Measurements from ENCODE around the gene TP73. TPM values are rescaled to one million over a fixed set of nuclear protein-coding genes. Genes with fewer than 3 reads are reported as not detected.

Gene TP73
- total RNA-seq, 1 donor from 2014 or later: not detected

- H3K27me3 ChIP-seq (ENCODE audit: control insufficient read depth in 3 of 3, insufficient read depth in 3 of 3, low read length in 3 of 3): no peaks in the 10 kb centered on the region
- peaks cover 21 to 45% (median 34%) of the 10 kb centered on the region in 3 donors for H3K4me1 ChIP-seq (ENCODE audit: control insufficient read depth in 3 of 3, insufficient read depth in 3 of 3, low read length in 3 of 3)
- no peak overlapping the region for H3K27ac ChIP-seq (ENCODE audit: low read depth, low read length)
- no peak overlapping the region for H3K4me3 ChIP-seq (ENCODE audit: low read length in 3 of 3)
- no peaks in the 10 kb centered on the region for H3K9me3 ChIP-seq (ENCODE audit: control insufficient read depth in 3 of 3, low read length in 3 of 3)
- peak overlapping the region in 2 of 3 donors; percentile 14 to 33 for H3K9ac ChIP-seq (ENCODE audit: low read depth in 1 of 3, low read length in 3 of 3)
- H3K36me3 ChIP-seq (ENCODE audit: control insufficient read depth in 3 of 3, insufficient read depth in 3 of 3, low read length in 3 of 3): peaks cover 16 to 21% (median 18%) of the 10 kb centered on the region in 3 donors
Measured at GRCh38 chr1:3775490-3776230, 123.3 kb downstream of the TP73 start.

- Histone ChIP-seq H3K36me3 (ENCODE audit: control insufficient read depth in 3 of 3, insufficient read depth in 3 of 3, low read length in 3 of 3) (peaks cover 22 to 26% (median 25%) of the 10 kb centered on the region in 3 donors), H3K9ac (ENCODE audit: low read depth in 1 of 3, low read length in 3 of 3) (peak overlapping the region in 2 of 3 donors; percentile 14 to 33), H3K9me3 (ENCODE audit: control insufficient read depth in 3 of 3, low read length in 3 of 3) (no peaks in the 10 kb centered on the region), H3K4me1 (ENCODE audit: control insufficient read depth in 3 of 3, insufficient read depth in 3 of 3, low read length in 3 of 3) (peaks cover 21 to 43% (median 31%) of the 10 kb centered on the region in 3 donors), H3K27ac (ENCODE audit: low read depth, low read length) (no peak overlapping the region), H3K27me3 (ENCODE audit: control insufficient read depth in 3 of 3, insufficient read depth in 3 of 3, low read length in 3 of 3) (no peaks in the 10 kb centered on the region), H3K4me3 (ENCODE audit: low read length in 3 of 3) (no peak overlapping the region)
Measured at GRCh38 chr1:3776231-3776961, 124.1 kb downstream of the TP73 start.

GRCh38 chr1:3777078-3777547 is 124.8 kb downstream of the TP73 start:
- Histone ChIP-seq H3K36me3 (ENCODE audit: control insufficient read depth in 3 of 3, insufficient read depth in 3 of 3, low read length in 3 of 3) (peaks cover 29 to 34% (median 30%) of the 10 kb centered on the region in 3 donors), H3K27ac (ENCODE audit: low read depth, low read length) (no peak overlapping the region), H3K4me1 (ENCODE audit: control insufficient read depth in 3 of 3, insufficient read depth in 3 of 3, low read length in 3 of 3) (peaks cover 15 to 37% (median 24%) of the 10 kb centered on the region in 3 donors), H3K9ac (ENCODE audit: low read depth in 1 of 3, low read length in 3 of 3) (peak overlapping the region in 1 of 3 donors; percentile 33), H3K27me3 (ENCODE audit: control insufficient read depth in 3 of 3, insufficient read depth in 3 of 3, low read length in 3 of 3) (no peaks in the 10 kb centered on the region), H3K4me3 (ENCODE audit: low read length in 3 of 3) (no peak overlapping the region), H3K9me3 (ENCODE audit: control insufficient read depth in 3 of 3, low read length in 3 of 3) (no peaks in the 10 kb centered on the region)

- Histone ChIP-seq H3K4me1 (ENCODE audit: control insufficient read depth in 3 of 3, insufficient read depth in 3 of 3, low read length in 3 of 3) (peaks cover 15 to 34% (median 23%) of the 10 kb centered on the region in 3 donors), H3K9ac (ENCODE audit: low read depth in 1 of 3, low read length in 3 of 3) (peak overlapping the region in 1 of 3 donors; percentile 16), H3K27me3 (ENCODE audit: control insufficient read depth in 3 of 3, insufficient read depth in 3 of 3, low read length in 3 of 3) (no peaks in the 10 kb centered on the region), H3K36me3 (ENCODE audit: control insufficient read depth in 3 of 3, insufficient read depth in 3 of 3, low read length in 3 of 3) (peaks cover 36 to 42% (median 37%) of the 10 kb centered on the region in 3 donors), H3K27ac (ENCODE audit: low read depth, low read length) (no peak overlapping the region), H3K9me3 (ENCODE audit: control insufficient read depth in 3 of 3, low read length in 3 of 3) (no peaks in the 10 kb centered on the region), H3K4me3 (ENCODE audit: low read length in 3 of 3) (no peak overlapping the region)
Measured at GRCh38 chr1:3777647-3778589, 125.6 kb downstream of the TP73 start.

- no peaks in the 10 kb centered on the region for H3K9me3 ChIP-seq (ENCODE audit: control insufficient read depth in 3 of 3, low read length in 3 of 3)
- no peak overlapping the region for H3K4me3 ChIP-seq (ENCODE audit: low read length in 3 of 3)
- H3K36me3 ChIP-seq (ENCODE audit: control insufficient read depth in 3 of 3, insufficient read depth in 3 of 3, low read length in 3 of 3): peaks cover 42 to 49% (median 42%) of the 10 kb centered on the region in 3 donors
- no peaks in the 10 kb centered on the region for H3K27me3 ChIP-seq (ENCODE audit: control insufficient read depth in 3 of 3, insufficient read depth in 3 of 3, low read length in 3 of 3)
- peak overlapping the region in 1 of 3 donors; percentile 40 for H3K9ac ChIP-seq (ENCODE audit: low read depth in 1 of 3, low read length in 3 of 3)
- H3K27ac ChIP-seq (ENCODE audit: low read depth, low read length): no peak overlapping the region
- H3K4me1 ChIP-seq (ENCODE audit: control insufficient read depth in 3 of 3, insufficient read depth in 3 of 3, low read length in 3 of 3): peaks cover 15 to 26% (median 20%) of the 10 kb centered on the region in 3 donors
Measured at GRCh38 chr1:3778590-3779264, 126.4 kb downstream of the TP73 start.

GRCh38 chr1:3779265-3779911 is 127.1 kb downstream of the TP73 start:
- Histone ChIP-seq H3K4me3 (ENCODE audit: low read length in 3 of 3) (no peak overlapping the region), H3K27me3 (ENCODE audit: control insufficient read depth in 3 of 3, insufficient read depth in 3 of 3, low read length in 3 of 3) (no peaks in the 10 kb centered on the region), H3K36me3 (ENCODE audit: control insufficient read depth in 3 of 3, insufficient read depth in 3 of 3, low read length in 3 of 3) (peaks cover 48 to 56% (median 48%) of the 10 kb centered on the region in 3 donors), H3K4me1 (ENCODE audit: control insufficient read depth in 3 of 3, insufficient read depth in 3 of 3, low read length in 3 of 3) (peaks cover 15 to 25% (median 20%) of the 10 kb centered on the region in 3 donors), H3K9me3 (ENCODE audit: control insufficient read depth in 3 of 3, low read length in 3 of 3) (no peaks in the 10 kb centered on the region), H3K9ac (ENCODE audit: low read depth in 1 of 3, low read length in 3 of 3) (peak overlapping the region in 1 of 3 donors; percentile 40), H3K27ac (ENCODE audit: low read depth, low read length) (no peak overlapping the region)

GRCh38 chr1:3779912-3780416 is 127.6 kb downstream of the TP73 start:
- Histone ChIP-seq H3K27ac (ENCODE audit: low read depth, low read length) (no peak overlapping the region), H3K4me1 (ENCODE audit: control insufficient read depth in 3 of 3, insufficient read depth in 3 of 3, low read length in 3 of 3) (peaks cover 15 to 24% (median 20%) of the 10 kb centered on the region in 3 donors), H3K4me3 (ENCODE audit: low read length in 3 of 3) (no peak overlapping the region), H3K9me3 (ENCODE audit: control insufficient read depth in 3 of 3, low read length in 3 of 3) (no peaks in the 10 kb centered on the region), H3K27me3 (ENCODE audit: control insufficient read depth in 3 of 3, insufficient read depth in 3 of 3, low read length in 3 of 3) (no peaks in the 10 kb centered on the region), H3K9ac (ENCODE audit: low read depth in 1 of 3, low read length in 3 of 3) (no peak overlapping the region), H3K36me3 (ENCODE audit: control insufficient read depth in 3 of 3, insufficient read depth in 3 of 3, low read length in 3 of 3) (peaks cover 50 to 61% (median 53%) of the 10 kb centered on the region in 3 donors)

GRCh38 chr1:3780901-3781300 is 128.6 kb downstream of the TP73 start:
- no peak overlapping the region for H3K27ac ChIP-seq (ENCODE audit: low read depth, low read length)
- H3K9ac ChIP-seq (ENCODE audit: low read depth in 1 of 3, low read length in 3 of 3): no peak overlapping the region
- no peaks in the 10 kb centered on the region for H3K9me3 ChIP-seq (ENCODE audit: control insufficient read depth in 3 of 3, low read length in 3 of 3)
- peaks cover 59 to 69% (median 60%) of the 10 kb centered on the region in 3 donors for H3K36me3 ChIP-seq (ENCODE audit: control insufficient read depth in 3 of 3, insufficient read depth in 3 of 3, low read length in 3 of 3)
- no peak overlapping the region for H3K4me3 ChIP-seq (ENCODE audit: low read length in 3 of 3)
- peaks cover 9 to 19% (median 15%) of the 10 kb centered on the region in 3 donors for H3K4me1 ChIP-seq (ENCODE audit: control insufficient read depth in 3 of 3, insufficient read depth in 3 of 3, low read length in 3 of 3)
- H3K27me3 ChIP-seq (ENCODE audit: control insufficient read depth in 3 of 3, insufficient read depth in 3 of 3, low read length in 3 of 3): no peaks in the 10 kb centered on the region
